ENCODE results near the gene INSRR. TPM values are rescaled to one million over a fixed set of nuclear protein-coding genes. Genes with fewer than 3 reads are reported as not detected.

INSRR gene
- under 1 TPM in 1 of 2 donors, not detected in 1; 0.01 TPM for polyA plus RNA-seq

DNA sequence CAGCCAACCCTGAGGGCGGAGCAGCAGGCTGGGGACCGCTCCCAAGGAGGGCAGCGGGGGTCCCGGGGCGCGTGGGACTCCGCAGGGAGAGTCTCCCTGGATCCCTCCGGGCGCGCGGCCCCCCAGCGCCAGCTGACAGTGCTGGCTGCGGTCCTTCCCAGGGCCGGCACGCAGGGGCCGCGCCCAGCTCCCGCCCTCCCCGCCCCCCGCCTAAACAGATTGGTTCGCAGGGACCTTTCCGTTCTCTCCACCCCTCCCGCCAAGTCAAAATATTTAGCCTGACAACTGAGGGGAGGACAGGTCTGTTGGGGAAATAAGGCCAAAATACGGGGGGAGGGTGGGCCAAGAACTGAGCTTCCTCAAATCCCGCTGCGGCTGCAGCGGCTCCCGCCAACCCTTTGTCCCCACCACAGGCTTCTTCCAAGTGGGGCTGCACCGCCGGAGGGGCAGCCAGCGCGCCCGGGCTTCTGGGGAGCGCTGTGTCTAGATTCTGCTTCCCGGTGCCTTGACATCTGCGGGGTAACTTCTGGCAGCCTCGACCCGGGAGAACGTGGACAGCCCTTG, at the start of gene INSRR:
TSS of gene INSRR (minus strand) at position 159 of the 564 bp plus-strand sequence. CDS start 496 bp downstream, outside the sequence.
- Histone ChIP-seq H3K4me1 (ENCODE audit: control insufficient read depth in 2 of 2, insufficient read depth in 2 of 2, low read length in 1 of 2) (peaks cover 3 to 9% of the 10 kb centered on the region in 2 donors), H3K27me3 (ENCODE audit: control insufficient read depth in 1 of 2, insufficient read depth in 2 of 2, low read length in 2 of 2) (peaks cover 3 to 10% of the 10 kb centered on the region in 2 donors), H3K27ac (ENCODE audit: low read depth in 2 of 2, low read length in 1 of 2) (no peak within 1 kb of the TSS), H3K9me3 (ENCODE audit: control insufficient read depth in 2 of 2, insufficient read depth in 1 of 2, low read depth in 1 of 2, low read length in 1 of 2) (no peaks in the 10 kb centered on the region), H3K4me3 (ENCODE audit: low read depth in 1 of 2, low read length in 2 of 2) (peak within 1 kb of the TSS in 1 of 2 donors; percentile 7), H3K36me3 (ENCODE audit: control insufficient read depth in 2 of 2, insufficient read depth in 2 of 2, low read length in 1 of 2) (no peaks in the 10 kb centered on the region)
- 6% methylated on average over 39 of the region's 39 CpGs for WGBS, 2 donors

- WGBS, 2 donors, result 51 to 57% methylated on average over 26 to 29 of the region's 29 CpGs
- peaks cover 0 to 2% of the 10 kb centered on the region in 2 donors for H3K36me3 ChIP-seq (ENCODE audit: control insufficient read depth in 2 of 2, insufficient read depth in 2 of 2, low read length in 1 of 2)
- H3K27me3 ChIP-seq (ENCODE audit: control insufficient read depth in 1 of 2, insufficient read depth in 2 of 2, low read length in 2 of 2), result no peaks in the 10 kb centered on the region
- no peak overlapping the region for H3K4me3 ChIP-seq (ENCODE audit: low read depth in 1 of 2, low read length in 2 of 2)
- H3K4me1 ChIP-seq (ENCODE audit: control insufficient read depth in 2 of 2, insufficient read depth in 2 of 2, low read length in 1 of 2), result peaks cover 0 to 12% of the 10 kb centered on the region in 2 donors
- H3K27ac ChIP-seq (ENCODE audit: low read depth in 2 of 2, low read length in 1 of 2), result no peak overlapping the region
- H3K9me3 ChIP-seq (ENCODE audit: control insufficient read depth in 2 of 2, insufficient read depth in 1 of 2, low read depth in 1 of 2, low read length in 1 of 2), result no peaks in the 10 kb centered on the region
Observed at GRCh38 chr1:156908541-156908940, 49.6 kb upstream of the INSRR start.

DNA sequence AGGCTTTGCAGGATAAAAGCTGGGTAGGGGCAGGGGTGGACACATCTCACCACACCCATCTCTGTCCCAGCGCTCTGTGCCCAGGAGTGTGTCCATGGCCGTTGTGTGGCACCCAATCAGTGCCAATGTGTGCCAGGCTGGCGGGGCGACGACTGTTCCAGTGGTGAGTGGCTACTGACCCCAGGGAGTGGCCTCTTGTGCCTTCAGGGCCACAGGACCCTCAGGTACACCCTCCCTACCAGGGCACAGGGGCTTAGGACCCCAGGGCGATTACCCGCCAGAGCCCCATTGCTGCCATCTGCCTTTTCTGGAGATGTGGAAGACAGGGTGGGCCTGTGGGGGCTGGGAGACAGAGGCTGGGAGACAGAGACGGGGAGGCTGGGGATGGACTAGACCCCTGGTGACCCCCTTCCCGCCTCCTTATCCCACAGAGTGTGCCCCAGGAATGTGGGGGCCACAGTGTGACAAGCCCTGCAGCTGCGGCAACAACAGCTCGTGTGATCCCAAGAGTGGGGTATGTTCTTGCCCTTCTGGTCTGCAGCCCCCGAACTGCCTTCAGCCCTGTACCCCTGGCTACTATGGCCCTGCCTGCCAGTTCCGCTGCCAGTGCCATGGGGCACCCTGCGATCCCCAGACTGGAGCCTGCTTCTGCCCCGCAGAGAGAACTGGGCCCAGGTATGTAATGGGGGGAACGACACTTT, 47.4 kb upstream of the INSRR start:
- no peaks in the 10 kb centered on the region for H3K27me3 ChIP-seq (ENCODE audit: control insufficient read depth in 1 of 2, insufficient read depth in 2 of 2, low read length in 2 of 2)
- H3K4me1 ChIP-seq (ENCODE audit: control insufficient read depth in 2 of 2, insufficient read depth in 2 of 2, low read length in 1 of 2), result peaks cover 0 to 16% of the 10 kb centered on the region in 2 donors
- H3K27ac ChIP-seq (ENCODE audit: low read depth in 2 of 2, low read length in 1 of 2), result no peak overlapping the region
- H3K36me3 ChIP-seq (ENCODE audit: control insufficient read depth in 2 of 2, insufficient read depth in 2 of 2, low read length in 1 of 2), result peaks cover 0 to 2% of the 10 kb centered on the region in 2 donors
- no peaks in the 10 kb centered on the region for H3K9me3 ChIP-seq (ENCODE audit: control insufficient read depth in 2 of 2, insufficient read depth in 1 of 2, low read depth in 1 of 2, low read length in 1 of 2)
- WGBS, 2 donors, result 93 to 95% methylated on average over 15 to 16 of the region's 16 CpGs
- no peak overlapping the region for H3K4me3 ChIP-seq (ENCODE audit: low read depth in 1 of 2, low read length in 2 of 2)

DNA sequence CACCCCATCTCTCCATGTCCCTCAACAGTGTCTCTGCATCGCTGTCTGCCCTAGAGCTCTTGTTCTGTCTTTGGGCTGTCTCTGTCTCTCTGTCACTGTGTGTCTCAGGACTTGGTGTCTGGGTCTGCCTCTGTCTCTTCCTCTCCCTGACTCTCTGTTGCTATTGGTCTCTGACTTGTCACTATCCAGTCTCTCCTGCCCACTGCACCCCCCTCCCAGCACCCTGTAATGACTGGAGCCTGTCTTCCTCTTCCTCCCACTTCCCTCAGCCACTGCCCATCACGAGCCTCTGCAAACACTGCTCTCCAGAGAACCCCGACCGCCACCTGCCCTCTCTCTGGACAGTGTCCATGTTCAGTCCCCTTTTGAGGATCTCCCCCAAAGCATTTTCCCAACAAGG, 46.7 kb upstream of the INSRR start:
- WGBS, 2 donors, result 56 to 82% methylated on average over 4 of the region's 4 CpGs
- H3K9me3 ChIP-seq (ENCODE audit: control insufficient read depth in 2 of 2, insufficient read depth in 1 of 2, low read depth in 1 of 2, low read length in 1 of 2), result no peaks in the 10 kb centered on the region
- no peak overlapping the region for H3K27ac ChIP-seq (ENCODE audit: low read depth in 2 of 2, low read length in 1 of 2)
- peaks cover 0 to 2% of the 10 kb centered on the region in 2 donors for H3K36me3 ChIP-seq (ENCODE audit: control insufficient read depth in 2 of 2, insufficient read depth in 2 of 2, low read length in 1 of 2)
- H3K27me3 ChIP-seq (ENCODE audit: control insufficient read depth in 1 of 2, insufficient read depth in 2 of 2, low read length in 2 of 2), result no peaks in the 10 kb centered on the region
- H3K4me1 ChIP-seq (ENCODE audit: control insufficient read depth in 2 of 2, insufficient read depth in 2 of 2, low read length in 1 of 2), result peaks cover 0 to 16% of the 10 kb centered on the region in 2 donors
- H3K4me3 ChIP-seq (ENCODE audit: low read depth in 1 of 2, low read length in 2 of 2), result no peak overlapping the region

GRCh38 chr1:156905176-156905575, 46.3 kb upstream of the INSRR start:
- H3K4me1 ChIP-seq (ENCODE audit: control insufficient read depth in 2 of 2, insufficient read depth in 2 of 2, low read length in 1 of 2), result peaks cover 0 to 16% of the 10 kb centered on the region in 2 donors
- H3K27ac ChIP-seq (ENCODE audit: low read depth in 2 of 2, low read length in 1 of 2), result no peak overlapping the region
- no peak overlapping the region for H3K4me3 ChIP-seq (ENCODE audit: low read depth in 1 of 2, low read length in 2 of 2)
- WGBS, 2 donors, result 86 to 88% methylated on average over 16 of the region's 16 CpGs
- H3K9me3 ChIP-seq (ENCODE audit: control insufficient read depth in 2 of 2, insufficient read depth in 1 of 2, low read depth in 1 of 2, low read length in 1 of 2), result no peaks in the 10 kb centered on the region
- no peaks in the 10 kb centered on the region for H3K27me3 ChIP-seq (ENCODE audit: control insufficient read depth in 1 of 2, insufficient read depth in 2 of 2, low read length in 2 of 2)
- peaks cover 0 to 2% of the 10 kb centered on the region in 2 donors for H3K36me3 ChIP-seq (ENCODE audit: control insufficient read depth in 2 of 2, insufficient read depth in 2 of 2, low read length in 1 of 2)

GRCh38 chr1:156904187-156904959, 45.5 kb upstream of the INSRR start:
- no peaks in the 10 kb centered on the region for H3K9me3 ChIP-seq (ENCODE audit: control insufficient read depth in 2 of 2, insufficient read depth in 1 of 2, low read depth in 1 of 2, low read length in 1 of 2)
- no peak overlapping the region for H3K27ac ChIP-seq (ENCODE audit: low read depth in 2 of 2, low read length in 1 of 2)
- no peaks in the 10 kb centered on the region for H3K27me3 ChIP-seq (ENCODE audit: control insufficient read depth in 1 of 2, insufficient read depth in 2 of 2, low read length in 2 of 2)
- no peaks in the 10 kb centered on the region for H3K36me3 ChIP-seq (ENCODE audit: control insufficient read depth in 2 of 2, insufficient read depth in 2 of 2, low read length in 1 of 2)
- 80 to 83% methylated on average over 19 of the region's 19 CpGs for WGBS, 2 donors
- no peak overlapping the region for H3K4me3 ChIP-seq (ENCODE audit: low read depth in 1 of 2, low read length in 2 of 2)
- peaks cover 0 to 16% of the 10 kb centered on the region in 2 donors for H3K4me1 ChIP-seq (ENCODE audit: control insufficient read depth in 2 of 2, insufficient read depth in 2 of 2, low read length in 1 of 2)

DNA sequence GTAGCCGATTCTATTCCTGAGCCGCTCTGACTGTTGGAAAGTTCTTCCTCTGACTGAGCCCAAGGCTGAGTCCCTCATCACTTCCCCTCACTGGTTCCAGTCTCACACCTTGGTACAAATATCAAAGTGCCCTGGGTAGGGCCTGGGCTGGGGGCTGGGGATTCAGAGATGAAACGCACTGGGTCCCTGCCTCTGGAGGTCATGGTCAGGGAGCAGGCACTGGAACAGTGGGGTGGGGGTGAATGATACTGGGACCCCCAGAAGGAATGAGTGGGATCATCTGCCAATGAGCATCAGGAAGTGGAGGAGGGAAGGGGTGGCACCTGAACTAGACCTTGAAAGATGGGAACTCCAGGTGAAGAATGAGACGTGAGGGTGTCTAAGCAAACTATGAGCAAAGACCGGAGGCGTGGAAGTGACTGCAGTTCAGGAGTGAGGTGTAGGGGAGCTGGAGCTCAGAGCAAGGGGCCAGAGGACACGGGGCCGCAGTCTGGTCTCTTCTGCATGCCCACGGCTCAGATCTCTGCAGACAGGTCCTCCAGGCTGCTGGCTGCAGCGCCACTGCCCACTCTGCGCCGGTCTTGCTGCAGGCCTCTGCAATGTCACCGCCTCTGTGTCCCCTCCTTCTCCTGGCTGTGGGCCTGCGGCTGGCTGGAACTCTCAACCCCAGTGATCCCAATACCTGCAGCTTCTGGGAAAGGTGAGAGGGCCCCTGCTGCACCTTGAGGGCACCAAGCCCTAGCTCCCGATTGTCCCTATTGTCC, 44.6 kb upstream of the INSRR start:
- Histone ChIP-seq H3K9me3 (ENCODE audit: control insufficient read depth in 2 of 2, insufficient read depth in 1 of 2, low read depth in 1 of 2, low read length in 1 of 2) (no peaks in the 10 kb centered on the region), H3K27me3 (ENCODE audit: control insufficient read depth in 1 of 2, insufficient read depth in 2 of 2, low read length in 2 of 2) (no peaks in the 10 kb centered on the region), H3K4me1 (ENCODE audit: control insufficient read depth in 2 of 2, insufficient read depth in 2 of 2, low read length in 1 of 2) (peaks cover 0 to 12% of the 10 kb centered on the region in 2 donors), H3K27ac (ENCODE audit: low read depth in 2 of 2, low read length in 1 of 2) (no peak overlapping the region), H3K4me3 (ENCODE audit: low read depth in 1 of 2, low read length in 2 of 2) (no peak overlapping the region), H3K36me3 (ENCODE audit: control insufficient read depth in 2 of 2, insufficient read depth in 2 of 2, low read length in 1 of 2) (no peaks in the 10 kb centered on the region)
- 77 to 79% methylated on average over 14 to 15 of the region's 15 CpGs for WGBS, 2 donors

GRCh38 chr1:156901966-156902915, 43.3 kb upstream of the INSRR start:
- H3K27ac ChIP-seq (ENCODE audit: low read depth in 2 of 2, low read length in 1 of 2), result no peak overlapping the region
- H3K27me3 ChIP-seq (ENCODE audit: control insufficient read depth in 1 of 2, insufficient read depth in 2 of 2, low read length in 2 of 2), result no peaks in the 10 kb centered on the region
- WGBS, 2 donors, result 68 to 71% methylated on average over 22 of the region's 23 CpGs
- peaks cover 0 to 7% of the 10 kb centered on the region in 2 donors for H3K4me1 ChIP-seq (ENCODE audit: control insufficient read depth in 2 of 2, insufficient read depth in 2 of 2, low read length in 1 of 2)
- no peak overlapping the region for H3K4me3 ChIP-seq (ENCODE audit: low read depth in 1 of 2, low read length in 2 of 2)
- H3K9me3 ChIP-seq (ENCODE audit: control insufficient read depth in 2 of 2, insufficient read depth in 1 of 2, low read depth in 1 of 2, low read length in 1 of 2), result no peaks in the 10 kb centered on the region
- no peaks in the 10 kb centered on the region for H3K36me3 ChIP-seq (ENCODE audit: control insufficient read depth in 2 of 2, insufficient read depth in 2 of 2, low read length in 1 of 2)
